ENCODE results near the gene TTLL5.
A peak's percentile ranks its signal among the peaks of the same experiment; 100 is the strongest.

The TTLL5 gene

GRCh38 chr14:75835156-75835725, 174.2 kb downstream of the TTLL5 start:
- ATAC-seq = peak; percentile 74

GRCh38 chr14:75835737-75836136, 174.7 kb downstream of the TTLL5 start:
- ATAC-seq = peak; percentile 56
- no peak for TF ChIP-seq CREB5 (CRISPR knock-in tag; IDR thresholded peaks at IDR 0.05; ENCODE audit: low read depth)
- no peak for TF ChIP-seq POU6F1 (CRISPR knock-in tag; IDR thresholded peaks at IDR 0.05; ENCODE audit: borderline replicate concordance, low read depth)
- no peak for TF ChIP-seq CSDC2 (CRISPR knock-in tag; IDR thresholded peaks at IDR 0.05)
- TF ChIP-seq SNAI2 (CRISPR knock-in tag; IDR thresholded peaks at IDR 0.05) = no peak
- TF ChIP-seq ARNTL (CRISPR knock-in tag; IDR thresholded peaks at IDR 0.05; ENCODE audit: borderline replicate concordance, low read depth) = no peak
- no peak for TF ChIP-seq PATZ1 (CRISPR knock-in tag; IDR thresholded peaks at IDR 0.05; ENCODE audit: borderline replicate concordance)
- TF ChIP-seq CSRNP3 (CRISPR knock-in tag; IDR thresholded peaks at IDR 0.05) = no peak
- no peak for TF ChIP-seq TSHZ2 (CRISPR knock-in tag; IDR thresholded peaks at IDR 0.05)

More at GRCh38 chr14:75835156-75835725, 174.2 kb downstream of the TTLL5 start:
- TF ChIP-seq ZNF8 (CRISPR knock-in tag; IDR thresholded peaks at IDR 0.05) (no peak), ISL1 (CRISPR knock-in tag; IDR thresholded peaks at IDR 0.05) (no peak)

- TF ChIP-seq SNAI2 (CRISPR knock-in tag; IDR thresholded peaks at IDR 0.05) (no peak), ZNF70 (CRISPR knock-in tag; IDR thresholded peaks at IDR 0.05) (no peak), CSDC2 (CRISPR knock-in tag; IDR thresholded peaks at IDR 0.05) (no peak), ZNF8 (CRISPR knock-in tag; IDR thresholded peaks at IDR 0.05) (no peak), ISL1 (CRISPR knock-in tag; IDR thresholded peaks at IDR 0.05) (no peak), GLIS3 (CRISPR knock-in tag; IDR thresholded peaks at IDR 0.05) (no peak), PPARA (CRISPR knock-in tag; IDR thresholded peaks at IDR 0.05; ENCODE audit: borderline replicate concordance) (no peak), POU6F1 (CRISPR knock-in tag; IDR thresholded peaks at IDR 0.05; ENCODE audit: borderline replicate concordance, low read depth) (no peak), ARNTL (CRISPR knock-in tag; IDR thresholded peaks at IDR 0.05; ENCODE audit: borderline replicate concordance, low read depth) (no peak), BACH2 (CRISPR knock-in tag; IDR thresholded peaks at IDR 0.05; ENCODE audit: borderline replicate concordance) (no peak), CSRNP3 (CRISPR knock-in tag; IDR thresholded peaks at IDR 0.05) (no peak)
- ATAC-seq = no peak
These were observed 176.2 kb downstream of the TTLL5 start for GRCh38 chr14:75837151-75837787.

Measured in SK-N-SH treated with all-trans-retinoic acid at 6 μM for 48 hours (cell line).